Measurements from ENCODE around the gene HS3ST6. TPM values are rescaled to one million over a fixed set of nuclear protein-coding genes. Genes with fewer than 3 reads are reported as not detected.

HS3ST6 gene
- total and polyA plus RNA-seq, 9 of the 15 experiments (the other 6 are each of a cell fraction or from before 2014, with no cell fraction given): not detected

- TF ChIP-seq, protein P1, sequence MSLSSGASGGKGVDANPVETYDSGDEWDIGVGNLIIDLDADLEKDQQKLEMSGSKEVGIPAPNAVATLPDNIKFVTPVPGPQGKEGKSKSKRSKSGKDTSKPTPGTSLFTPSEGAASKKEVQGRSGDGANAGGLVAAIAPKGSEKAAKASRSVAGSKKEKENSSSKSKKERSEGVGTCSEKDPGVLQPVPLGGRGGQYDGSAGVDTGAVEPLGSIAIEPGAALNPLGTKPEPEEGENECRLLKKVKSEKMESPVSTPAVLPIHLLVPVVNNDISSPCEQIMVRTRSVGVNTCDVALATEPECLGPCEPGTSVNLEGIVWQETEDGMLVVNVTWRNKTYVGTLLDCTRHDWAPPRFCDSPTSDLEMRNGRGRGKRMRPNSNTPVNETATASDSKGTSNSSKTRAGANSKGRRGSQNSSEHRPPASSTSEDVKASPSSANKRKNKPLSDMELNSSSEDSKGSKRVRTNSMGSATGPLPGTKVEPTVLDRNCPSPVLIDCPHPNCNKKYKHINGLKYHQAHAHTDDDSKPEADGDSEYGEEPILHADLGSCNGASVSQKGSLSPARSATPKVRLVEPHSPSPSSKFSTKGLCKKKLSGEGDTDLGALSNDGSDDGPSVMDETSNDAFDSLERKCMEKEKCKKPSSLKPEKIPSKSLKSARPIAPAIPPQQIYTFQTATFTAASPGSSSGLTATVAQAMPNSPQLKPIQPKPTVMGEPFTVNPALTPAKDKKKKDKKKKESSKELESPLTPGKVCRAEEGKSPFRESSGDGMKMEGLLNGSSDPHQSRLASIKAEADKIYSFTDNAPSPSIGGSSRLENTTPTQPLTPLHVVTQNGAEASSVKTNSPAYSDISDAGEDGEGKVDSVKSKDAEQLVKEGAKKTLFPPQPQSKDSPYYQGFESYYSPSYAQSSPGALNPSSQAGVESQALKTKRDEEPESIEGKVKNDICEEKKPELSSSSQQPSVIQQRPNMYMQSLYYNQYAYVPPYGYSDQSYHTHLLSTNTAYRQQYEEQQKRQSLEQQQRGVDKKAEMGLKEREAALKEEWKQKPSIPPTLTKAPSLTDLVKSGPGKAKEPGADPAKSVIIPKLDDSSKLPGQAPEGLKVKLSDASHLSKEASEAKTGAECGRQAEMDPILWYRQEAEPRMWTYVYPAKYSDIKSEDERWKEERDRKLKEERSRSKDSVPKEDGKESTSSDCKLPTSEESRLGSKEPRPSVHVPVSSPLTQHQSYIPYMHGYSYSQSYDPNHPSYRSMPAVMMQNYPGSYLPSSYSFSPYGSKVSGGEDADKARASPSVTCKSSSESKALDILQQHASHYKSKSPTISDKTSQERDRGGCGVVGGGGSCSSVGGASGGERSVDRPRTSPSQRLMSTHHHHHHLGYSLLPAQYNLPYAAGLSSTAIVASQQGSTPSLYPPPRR (CRISPR knock-in tag; IDR thresholded peaks at IDR 0.05; ENCODE audit: borderline replicate concordance): peak; percentile 48; the same call in 1 of the 2 replicates
- peak; percentile 44; the same call in 1 of the 2 replicates for TF ChIP-seq SIN3B (IDR thresholded peaks at IDR 0.05; ENCODE audit: low read depth)
- no peak for TF ChIP-seq MITF (IDR thresholded peaks at IDR 0.05)
- TF ChIP-seq XRCC3 (IDR thresholded peaks at IDR 0.05): no peak
- TF ChIP-seq SRF (CRISPR knock-in tag; IDR thresholded peaks at IDR 0.05): 0 out of 4 replicates have a peak, but pooled peaks of 1 of the 2 experiments have one; percentile 36
- TF ChIP-seq ZSCAN32 (CRISPR knock-in tag; IDR thresholded peaks at IDR 0.05): 0 out of 2 replicates have a peak, but pooled peaks have one; percentile 9
- TF ChIP-seq ARID2 (IDR thresholded peaks at IDR 0.05): no peak
- TF ChIP-seq HDAC3 (IDR thresholded peaks at IDR 0.05; ENCODE audit: borderline replicate concordance, partially characterized antibody): no peak
- TF ChIP-seq MED1 (CRISPR knock-in tag; IDR thresholded peaks at IDR 0.05; ENCODE audit: borderline replicate concordance): no peak
- no peak for TF ChIP-seq ASH1L (IDR thresholded peaks at IDR 0.05; ENCODE audit: borderline replicate concordance, low read depth, partially characterized antibody)
- peak; percentile 23; the same call in 1 of the 2 replicates for TF ChIP-seq ERF (CRISPR knock-in tag; IDR thresholded peaks at IDR 0.05)
- TF ChIP-seq HNRNPUL1 (IDR thresholded peaks at IDR 0.05; ENCODE audit: low read length): no peak
- peak; percentile 93 to 94 for TF ChIP-seq NRF1 (conservative IDR thresholded peaks at IDR 0.05 in 1 of 2, IDR thresholded peaks at IDR 0.05 in 1 of 2)
- TF ChIP-seq TAF1 (IDR thresholded peaks at IDR 0.05; ENCODE audit: control insufficient read depth, extremely low read depth, insufficient read depth, low read length, severe bottlenecking): peak; percentile 53
- TF ChIP-seq, protein P2, sequence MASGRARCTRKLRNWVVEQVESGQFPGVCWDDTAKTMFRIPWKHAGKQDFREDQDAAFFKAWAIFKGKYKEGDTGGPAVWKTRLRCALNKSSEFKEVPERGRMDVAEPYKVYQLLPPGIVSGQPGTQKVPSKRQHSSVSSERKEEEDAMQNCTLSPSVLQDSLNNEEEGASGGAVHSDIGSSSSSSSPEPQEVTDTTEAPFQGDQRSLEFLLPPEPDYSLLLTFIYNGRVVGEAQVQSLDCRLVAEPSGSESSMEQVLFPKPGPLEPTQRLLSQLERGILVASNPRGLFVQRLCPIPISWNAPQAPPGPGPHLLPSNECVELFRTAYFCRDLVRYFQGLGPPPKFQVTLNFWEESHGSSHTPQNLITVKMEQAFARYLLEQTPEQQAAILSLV (tag; IDR thresholded peaks at IDR 0.05): no peak
- TF ChIP-seq TCFL5 (CRISPR knock-in tag; conservative IDR thresholded peaks at IDR 0.05): no peak
- TF ChIP-seq CCNT2 (IDR thresholded peaks at IDR 0.05; ENCODE audit: borderline replicate concordance, extremely low read depth, insufficient read length, low read depth, low read length): peak; percentile 91
- peak; percentile 10; the same call in 1 of the 2 replicates for TF ChIP-seq NR4A1 (CRISPR knock-in tag; IDR thresholded peaks at IDR 0.05)
- TF ChIP-seq NR4A1 (tag; IDR thresholded peaks at IDR 0.05): no peak
- TF ChIP-seq PHB (CRISPR knock-in tag; IDR thresholded peaks at IDR 0.05): no peak
Measured at GRCh38 chr16:1959269-1960039, 41.2 kb upstream of the HS3ST6 start, which contains the start of gene NDUFB10 (continued).
